HG03139 (cell line): ENCODE measurements around the gene BCR.
A peak's percentile ranks its signal among the peaks of the same experiment; 100 is the strongest.

Source experiments
- ATAC-seq: cut with Tn5 transposase; IDR thresholded peaks from one replicate; pipeline ENCODE4 v1.9.1; 2021; ENCODE audit not compliant: unreplicated experiment

BCR gene

DNA sequence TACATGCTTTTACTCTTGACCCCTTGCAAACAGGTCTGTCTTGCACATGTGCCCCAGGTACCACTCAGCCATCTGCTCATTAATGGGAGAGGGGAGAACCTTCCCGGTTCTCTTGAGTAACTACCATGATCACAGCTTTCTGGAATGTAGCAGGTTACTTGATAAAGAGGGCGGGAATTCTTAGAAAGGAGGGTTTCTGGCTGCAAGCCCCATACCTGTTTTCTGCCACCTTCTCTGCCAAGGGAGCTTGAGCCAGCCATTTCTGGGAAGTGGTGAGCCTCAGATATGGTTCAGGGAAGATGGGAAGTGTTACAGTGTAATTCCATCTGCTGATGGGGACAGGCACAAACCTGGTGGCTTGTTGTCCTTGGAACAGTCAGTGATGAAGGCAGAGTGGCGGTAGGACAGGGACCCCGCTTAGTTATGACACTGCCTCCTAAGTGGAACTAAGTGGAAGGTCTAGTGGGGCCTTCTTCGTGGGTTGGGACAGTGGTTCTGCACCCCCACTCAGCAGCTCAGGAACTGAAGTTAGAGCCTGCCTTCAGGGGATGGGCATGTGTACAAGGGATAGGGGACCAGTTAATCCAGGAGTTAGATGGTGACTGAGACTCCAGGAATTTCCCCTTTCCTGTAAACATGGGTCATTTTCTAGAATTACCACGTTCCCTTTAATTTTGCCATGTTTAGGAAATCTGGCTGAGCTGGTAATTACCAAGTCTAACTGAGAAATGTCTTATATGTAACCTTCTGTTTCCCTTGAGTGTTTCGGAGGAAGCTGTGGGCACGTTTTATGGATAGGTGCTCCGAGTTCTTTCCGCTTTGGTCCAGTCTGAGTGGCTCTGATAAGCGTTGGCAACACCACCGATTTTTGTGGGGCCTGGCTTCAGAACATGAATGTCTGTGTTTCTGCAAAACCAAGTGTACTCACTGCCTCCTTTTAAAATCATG, 35.3 kb downstream of the BCR start:
- ATAC-seq: no peak

GRCh38 chr22:23216461-23217170, 36.3 kb downstream of the BCR start:
- no peak for ATAC-seq

DNA sequence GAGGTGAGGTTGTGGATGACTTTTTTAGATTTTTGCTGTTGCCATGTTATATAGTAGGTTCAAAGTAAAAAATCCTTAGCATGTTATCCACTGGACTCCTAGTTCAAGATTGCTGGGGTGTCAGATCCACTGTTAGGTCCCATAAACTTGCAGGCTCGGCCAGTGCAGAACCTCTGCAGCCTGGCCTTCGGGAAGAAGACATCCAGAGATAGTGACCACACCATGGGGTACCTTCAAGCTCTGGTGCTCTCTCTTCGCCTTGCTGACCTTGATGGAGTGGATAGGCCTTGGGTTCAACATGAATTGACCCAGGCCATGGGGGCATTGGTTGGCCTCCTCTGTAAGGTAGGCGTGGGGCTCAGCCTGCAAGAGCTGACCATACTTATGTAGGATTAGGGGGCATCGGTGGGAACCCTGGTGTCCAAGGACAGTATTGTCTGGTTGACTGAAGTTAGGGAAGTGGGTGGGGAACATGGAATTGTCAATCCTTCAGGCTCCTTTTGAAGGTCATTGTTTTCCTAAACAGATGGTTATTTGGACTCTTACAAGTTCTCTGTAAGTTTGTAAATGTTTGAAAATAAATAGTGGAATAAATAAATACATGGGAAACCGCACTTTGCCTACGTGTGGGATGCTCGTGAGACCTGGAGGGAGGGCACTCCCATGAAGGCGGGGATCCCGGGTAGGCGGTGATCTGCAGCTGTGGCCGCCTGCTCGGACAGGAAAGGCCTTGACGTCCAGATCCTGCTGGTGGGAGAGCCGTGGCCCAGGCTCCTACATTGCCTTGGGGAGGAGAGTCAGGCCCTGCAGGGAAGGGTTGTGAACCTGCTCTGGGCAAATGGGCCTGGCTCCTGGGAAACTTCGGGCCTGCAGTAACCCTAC, 37.1 kb downstream of the BCR start:
- ATAC-seq: no peak

DNA sequence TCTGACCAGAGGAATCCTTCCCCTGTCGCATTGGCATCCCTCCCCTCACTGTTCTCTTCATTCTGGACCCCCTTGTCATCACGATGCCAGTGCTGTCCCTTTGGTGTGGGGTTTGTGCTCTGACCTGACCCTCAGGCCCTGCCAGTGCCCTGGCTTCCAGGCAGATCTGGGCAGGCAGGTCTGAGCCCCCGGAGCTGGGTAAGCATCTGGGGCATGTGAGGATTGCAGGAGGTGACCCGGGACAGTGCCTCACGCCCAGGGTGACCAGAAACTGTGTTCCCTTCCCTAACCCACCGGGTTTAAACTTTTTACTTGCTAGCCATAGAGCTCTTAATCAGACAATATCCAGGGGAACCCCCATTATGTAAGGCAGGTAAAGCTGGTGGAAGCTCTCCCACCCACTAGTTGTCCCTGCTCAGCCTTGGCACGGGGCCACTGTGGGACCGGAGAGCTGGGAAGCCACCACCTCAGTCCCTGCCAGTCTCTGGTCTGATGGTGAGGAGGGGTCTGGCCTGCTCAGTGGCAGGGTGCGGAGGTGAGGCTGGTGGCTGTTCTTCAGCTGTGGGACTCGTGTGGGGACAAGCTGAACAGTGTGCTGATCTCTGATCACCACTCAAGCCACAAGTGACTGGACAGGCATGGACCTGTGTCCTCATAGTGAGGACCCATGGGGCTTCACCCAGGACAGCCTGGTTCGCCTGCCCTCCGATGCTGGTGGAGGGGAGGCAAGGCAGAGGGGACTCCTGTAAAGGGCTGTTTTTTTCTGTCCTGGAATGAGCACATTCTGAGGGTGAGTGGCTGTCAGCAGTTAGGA, 38.0 kb downstream of the BCR start:
- no peak for ATAC-seq

DNA sequence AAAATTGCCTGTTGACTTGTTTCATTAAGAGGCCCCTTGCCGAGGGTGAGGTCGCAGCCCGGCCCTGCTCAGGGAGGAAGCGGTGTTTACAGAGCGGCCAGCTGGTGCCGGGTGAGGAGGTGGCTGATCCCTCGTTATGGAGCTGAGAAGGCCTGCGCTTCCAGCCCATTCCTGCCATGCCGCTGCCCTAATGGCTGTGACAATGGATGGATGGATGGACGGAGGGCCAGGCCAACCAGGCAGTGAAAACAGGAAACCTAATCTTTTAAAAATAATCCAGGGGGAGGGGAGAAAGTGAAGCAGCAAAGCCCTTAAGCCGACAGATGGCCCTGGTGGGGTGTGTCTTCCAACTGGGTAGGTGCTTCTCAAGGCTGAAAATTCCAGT, 38.5 kb downstream of the BCR start:
- no peak for ATAC-seq

GRCh38 chr22:23219317-23219716, 39.0 kb downstream of the BCR start:
- no peak for ATAC-seq

GRCh38 chr22:23219822-23220484, 39.6 kb downstream of the BCR start:
- ATAC-seq: peak; percentile 54

DNA sequence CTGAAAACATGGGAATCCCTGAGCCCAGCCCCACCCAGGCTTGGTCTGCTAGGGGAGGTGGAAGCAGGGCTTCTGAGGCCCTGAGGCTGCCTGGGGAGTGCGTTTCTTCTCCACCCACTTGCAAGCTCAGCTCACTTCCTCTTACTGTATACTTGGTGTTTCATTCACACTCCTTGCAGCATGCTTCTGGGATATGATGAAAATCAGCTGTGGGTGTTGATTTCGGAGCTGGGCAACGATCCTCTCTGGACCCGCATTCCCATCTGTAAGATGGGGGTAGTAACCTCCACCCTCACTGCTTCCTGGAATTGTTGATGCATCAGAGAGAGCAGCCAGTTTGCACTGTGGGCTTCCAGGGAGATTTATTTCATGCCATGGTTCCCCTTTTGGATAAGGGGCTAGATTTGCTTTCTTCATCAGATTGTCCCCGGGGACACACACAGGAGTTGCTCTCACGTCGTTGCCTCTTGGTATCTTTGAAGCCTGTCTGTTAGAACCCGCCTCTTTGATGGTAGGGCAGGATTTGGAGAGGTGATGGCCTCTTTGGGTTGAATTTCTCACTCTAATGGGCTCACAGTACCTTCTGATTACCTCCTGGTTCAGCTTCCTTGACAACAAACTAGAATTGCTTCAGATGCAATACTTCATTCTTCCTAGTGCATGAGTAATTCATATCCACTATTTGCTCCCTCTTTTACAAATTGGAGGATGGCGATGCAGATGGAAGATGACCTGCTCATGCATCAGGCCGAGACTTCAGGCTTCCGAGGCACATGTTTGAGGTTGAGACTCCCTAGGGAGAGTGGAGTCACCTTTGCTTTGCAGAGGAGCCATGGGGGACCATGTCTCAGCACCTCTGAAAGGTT, 40.4 kb downstream of the BCR start:
- ATAC-seq: no peak

- ATAC-seq: no peak
Measured at GRCh38 chr22:23221351-23221804, 41.1 kb downstream of the BCR start.

- no peak for ATAC-seq
Measured at GRCh38 chr22:23222033-23222792, 41.9 kb downstream of the BCR start.

- ATAC-seq: no peak
Measured at GRCh38 chr22:23222793-23223568, 42.7 kb downstream of the BCR start.

GRCh38 chr22:23223569-23224317, 43.4 kb downstream of the BCR start:
- ATAC-seq: no peak

- no peak for ATAC-seq
Measured at GRCh38 chr22:23224846-23225245, 44.5 kb downstream of the BCR start.

DNA sequence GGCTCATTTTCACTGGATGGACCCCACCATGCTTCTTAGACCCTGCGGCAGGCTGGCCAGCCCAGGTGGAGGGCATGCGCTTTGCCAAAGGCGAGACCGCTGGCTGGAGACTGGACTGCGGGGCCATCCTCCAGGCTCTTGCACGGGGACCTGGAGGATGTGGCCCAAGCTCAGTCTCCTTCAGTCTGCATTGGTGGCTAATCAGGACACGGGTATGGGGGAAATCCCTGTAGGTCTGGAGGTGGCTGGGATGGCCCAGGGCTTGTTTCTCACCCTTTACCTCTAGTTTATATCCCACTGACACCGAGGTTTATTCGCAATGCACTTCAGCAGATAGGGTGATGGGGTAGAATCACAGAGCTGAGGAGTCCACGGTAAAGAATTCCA, 45.0 kb downstream of the BCR start:
- no peak for ATAC-seq

GRCh38 chr22:23225724-23226496, 45.6 kb downstream of the BCR start:
- ATAC-seq: no peak

- no peak for ATAC-seq
Measured at GRCh38 chr22:23226497-23226850, 46.2 kb downstream of the BCR start.
